TTC549 (cell line): ENCODE results near the gene CST8.

Source experiments
- FAIRE-seq: peaks from 2 replicates; lab custom pipeline; 2012; peaks lifted over from hg19 to GRCh38; lab: Jason Lieb, UNC

The CST8 gene

DNA sequence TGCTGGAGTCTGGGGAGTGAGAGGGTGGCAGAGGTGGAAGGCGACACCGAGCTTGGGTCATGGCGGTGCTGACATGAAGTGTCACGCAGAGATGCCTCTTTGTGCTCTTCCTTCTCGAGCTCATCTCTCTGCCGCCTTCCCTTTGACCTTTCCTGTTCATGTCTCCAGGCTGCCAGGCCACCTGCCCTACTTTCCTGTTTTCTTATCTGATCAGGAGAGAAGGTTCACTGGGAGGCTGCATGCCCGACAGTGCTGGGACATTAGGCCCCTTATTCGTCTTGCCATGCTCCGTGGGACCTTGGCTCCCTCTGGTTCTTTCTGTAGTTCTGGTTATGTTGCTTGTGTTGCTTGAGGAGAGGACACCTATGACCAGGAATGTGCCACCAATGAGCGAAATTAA, 33.2 kb downstream of the CST8 start:
- no peak for FAIRE-seq

DNA sequence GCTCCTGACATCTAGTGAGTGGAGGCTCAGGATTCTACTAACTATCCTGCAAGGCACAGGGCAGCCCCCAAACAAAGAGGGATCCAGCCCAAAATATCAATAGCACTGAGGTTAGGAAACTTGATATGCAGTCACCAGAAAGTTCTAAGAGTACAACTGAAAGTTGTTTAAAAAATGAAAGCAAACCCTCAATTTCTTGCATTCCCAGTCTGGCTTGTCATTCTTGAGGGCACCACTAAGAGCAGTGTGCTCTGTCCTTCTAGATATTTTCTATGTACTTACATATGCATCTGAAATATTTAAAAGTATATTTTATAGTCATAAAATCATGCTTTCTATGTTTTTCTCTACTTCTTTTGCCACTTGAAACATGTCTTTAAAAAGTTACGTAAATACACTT, 35.9 kb downstream of the CST8 start:
- FAIRE-seq, result no peak

DNA sequence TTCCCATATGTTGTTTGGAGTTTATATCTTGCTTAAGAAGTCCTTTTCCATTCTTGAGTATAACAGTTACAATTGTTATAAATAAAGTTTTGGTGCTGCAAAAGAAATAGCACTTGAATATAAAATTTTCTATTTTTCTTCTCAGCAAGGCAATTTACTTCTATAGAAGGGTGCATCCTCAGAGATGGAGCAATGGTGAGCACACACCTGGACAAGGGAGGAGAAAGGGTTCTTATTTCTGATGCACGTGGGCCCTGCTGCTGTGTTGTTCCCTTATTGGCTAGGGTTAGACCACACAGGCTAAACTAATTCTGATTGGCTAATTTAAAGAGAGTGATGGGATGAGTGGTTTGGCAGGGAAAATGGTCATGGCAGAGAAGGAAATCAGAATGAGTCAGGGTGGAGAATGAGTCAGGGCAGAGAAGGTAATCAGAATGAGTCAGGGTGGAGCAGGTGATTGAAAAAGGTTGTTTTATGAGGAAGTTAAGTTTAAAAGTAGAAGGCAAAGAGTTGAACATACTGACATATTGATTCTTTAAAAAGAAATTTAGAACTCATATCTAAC, 38.0 kb downstream of the CST8 start:
- FAIRE-seq, result no peak

DNA sequence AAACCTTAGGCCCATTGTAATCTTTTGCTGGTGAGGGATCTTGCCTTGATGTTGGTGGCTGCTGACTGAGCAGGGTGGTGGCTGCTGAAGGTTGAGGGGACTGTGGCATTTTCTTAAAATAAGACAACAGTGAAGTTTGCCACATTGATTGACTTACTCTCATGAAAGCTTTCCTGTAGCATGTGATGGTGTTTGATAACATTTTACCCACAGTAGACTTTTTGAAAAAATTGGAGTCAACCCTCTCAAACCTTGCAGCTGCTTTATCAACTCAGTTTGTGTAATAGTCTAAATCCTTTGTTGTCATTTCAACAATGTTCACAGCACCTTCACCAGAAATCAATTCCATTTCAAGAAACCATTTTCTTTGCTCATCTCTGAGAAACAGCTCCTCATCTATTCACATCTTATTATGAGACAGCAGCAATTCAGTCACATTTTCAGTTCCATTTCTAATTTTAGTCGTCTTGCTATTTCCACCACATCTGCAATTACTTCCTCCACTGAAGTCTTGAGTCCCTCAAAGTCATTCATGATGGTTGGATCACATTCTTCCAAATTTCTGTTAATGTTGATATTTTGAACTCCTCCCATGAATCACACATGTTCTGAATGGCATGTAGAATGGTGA, 40.1 kb downstream of the CST8 start:
- FAIRE-seq, result no peak

DNA sequence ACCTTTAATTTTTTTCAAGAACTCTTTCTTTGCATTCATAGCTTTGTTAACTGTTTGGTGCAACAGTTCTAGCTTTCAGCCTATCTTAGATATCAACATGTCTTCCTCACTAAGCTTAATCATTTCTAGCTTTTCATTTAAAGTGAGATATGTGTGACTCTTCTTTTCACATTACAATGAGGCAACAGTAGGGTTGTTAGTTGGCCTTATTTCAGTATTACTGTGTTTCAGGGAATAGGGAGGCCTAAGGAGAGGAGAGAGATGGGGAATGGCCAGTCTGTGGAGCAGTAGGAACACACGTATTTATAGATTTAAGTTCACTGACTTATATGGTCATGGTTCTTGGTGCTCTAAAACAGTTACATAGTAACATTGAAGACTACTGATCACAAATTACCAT, 41.6 kb downstream of the CST8 start:
- no peak for FAIRE-seq

DNA sequence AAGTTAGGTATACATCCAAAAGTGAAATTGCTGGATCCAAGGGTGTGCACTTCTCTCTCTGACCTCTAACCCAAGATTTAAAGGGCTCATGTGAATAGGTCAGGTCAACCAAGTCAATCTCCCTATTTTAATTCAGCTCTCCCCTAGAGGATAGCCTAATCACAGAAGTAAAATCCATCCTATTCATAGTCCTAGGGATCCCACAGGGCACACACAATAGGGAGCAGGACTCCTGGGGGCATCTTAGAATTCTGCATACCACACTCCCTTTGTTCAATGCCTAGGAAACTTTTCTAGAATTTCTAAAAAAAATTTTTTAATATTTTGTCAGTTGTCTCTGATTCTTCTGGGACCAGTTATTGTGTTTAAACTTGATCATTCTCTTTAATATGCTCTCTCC, 42.2 kb downstream of the CST8 start:
- FAIRE-seq, result no peak

DNA sequence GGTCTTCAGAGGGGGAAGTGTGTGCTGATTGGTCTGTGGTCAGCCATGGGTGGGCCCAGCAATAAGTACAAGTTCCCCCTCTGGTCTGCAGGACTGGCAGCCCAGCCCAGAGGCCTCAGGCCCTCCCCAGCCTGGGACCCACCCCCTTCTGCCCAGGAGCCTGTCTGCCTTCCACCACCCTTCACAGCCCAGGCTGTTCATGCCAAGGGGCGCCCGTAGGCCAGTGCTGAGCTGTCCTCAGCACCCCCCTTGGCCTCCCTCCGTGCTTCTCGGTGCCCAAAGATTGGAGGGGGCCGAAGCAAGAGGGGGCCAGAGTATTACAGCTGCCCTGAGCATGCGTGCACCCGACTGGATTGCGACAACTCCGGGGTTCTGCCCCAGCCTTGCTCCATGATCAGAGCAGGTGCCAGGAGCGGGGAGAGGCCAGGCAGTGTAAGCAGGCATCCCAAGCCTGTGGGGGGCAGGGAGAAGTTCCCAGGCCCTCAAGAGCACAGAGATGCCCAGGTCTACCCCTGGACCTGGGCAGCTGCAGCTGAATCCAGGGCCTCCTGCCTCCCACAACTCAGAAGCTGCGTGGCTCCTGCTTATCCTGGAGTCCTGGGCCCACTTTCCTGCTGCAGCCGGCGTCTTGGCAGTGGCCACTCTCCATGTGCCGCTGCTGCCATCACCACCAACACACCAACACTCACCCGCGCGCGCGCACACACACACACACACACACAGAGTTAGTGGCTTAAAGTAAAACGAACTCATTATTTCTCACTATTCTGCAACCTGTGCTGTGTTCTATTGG, 44.1 kb downstream of the CST8 start:
- FAIRE-seq, result no peak

DNA sequence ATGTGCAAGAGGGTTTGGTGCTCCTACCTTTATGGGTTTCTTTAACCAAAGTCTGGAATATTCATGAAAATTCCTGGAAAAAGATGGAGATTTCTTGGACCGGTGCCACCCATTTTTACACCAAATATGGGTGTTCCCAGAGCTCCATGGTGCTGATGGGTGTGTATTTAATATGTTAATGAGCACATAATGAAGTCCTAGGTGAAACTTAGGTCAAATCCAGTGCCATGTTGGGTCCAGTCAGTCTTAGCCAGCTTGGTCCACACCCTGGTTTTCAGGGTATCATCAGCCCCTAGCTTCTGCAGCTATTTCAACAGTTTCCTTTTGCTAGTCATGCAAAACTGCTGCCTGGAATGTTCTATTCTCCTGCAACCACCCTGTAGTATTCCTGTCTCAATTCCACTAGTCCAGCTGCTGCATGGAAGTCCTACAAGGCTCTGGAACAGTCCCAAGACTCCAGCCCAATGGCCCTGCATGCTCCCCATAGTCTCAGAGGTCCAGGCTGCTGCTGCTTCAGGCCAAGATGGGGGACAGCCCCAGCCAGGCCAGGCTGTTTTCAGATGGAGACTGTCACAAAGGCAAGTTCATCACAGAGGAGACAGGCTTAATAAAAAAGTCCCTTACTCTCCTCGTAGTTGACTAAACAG, 45.5 kb downstream of the CST8 start:
- FAIRE-seq, result no peak

DNA sequence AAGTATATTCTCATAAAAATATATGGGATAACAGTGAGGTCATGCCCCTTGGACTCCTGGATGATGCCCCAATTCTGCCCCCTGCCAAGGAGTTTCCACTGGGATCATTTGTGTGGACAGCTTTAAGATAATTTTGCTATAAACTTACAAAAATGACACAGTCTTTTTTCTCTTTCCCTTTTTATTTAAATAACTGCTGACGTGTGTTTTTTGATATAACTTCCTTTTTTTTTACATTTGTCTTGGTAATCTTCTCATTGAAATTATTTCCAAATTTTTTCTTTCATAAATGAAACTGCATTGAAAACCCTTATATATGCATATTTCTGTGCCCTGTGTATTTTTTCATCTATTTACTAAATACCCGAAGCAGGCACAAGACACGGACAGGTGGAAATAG, 46.1 kb downstream of the CST8 start:
- FAIRE-seq, result no peak

DNA sequence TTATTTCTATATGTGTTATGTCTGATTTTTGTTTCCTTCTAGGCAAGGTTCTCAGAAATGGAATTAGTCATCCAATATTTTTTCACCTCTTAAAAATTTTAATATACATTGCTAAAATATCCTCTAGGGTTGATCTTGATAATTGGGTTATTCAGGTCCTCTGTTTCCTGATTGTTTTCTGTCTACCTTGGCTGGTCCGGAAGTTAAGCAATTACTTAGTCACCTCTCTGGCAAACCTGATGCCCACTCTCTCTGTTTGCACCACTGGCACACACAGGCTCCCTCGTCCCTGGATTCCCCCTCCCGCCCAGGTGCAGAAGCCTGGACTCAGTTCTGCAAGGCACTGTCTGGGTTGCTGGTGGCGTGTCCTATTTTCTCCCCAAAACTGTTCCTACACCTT, 49.7 kb downstream of the CST8 start:
- FAIRE-seq, result no peak

DNA sequence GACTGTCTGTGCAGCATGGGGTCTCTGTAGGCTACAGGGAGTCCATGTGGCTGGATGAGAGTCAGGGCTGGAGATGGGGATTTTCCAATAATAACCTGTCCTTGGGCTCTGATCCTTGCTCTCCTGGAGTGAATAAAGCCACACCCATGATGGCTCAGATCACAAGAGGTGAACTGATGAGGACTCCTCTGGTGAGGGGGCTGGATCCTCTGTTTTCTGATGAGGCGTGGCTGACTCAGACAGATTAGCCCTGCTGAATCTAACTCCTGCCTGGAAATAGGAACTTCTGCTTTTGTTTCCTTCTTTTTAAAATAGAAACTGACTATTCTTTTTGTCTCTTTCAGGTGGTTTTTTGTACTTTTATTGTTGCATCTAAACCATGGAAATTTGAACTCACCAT, 50.4 kb downstream of the CST8 start:
- FAIRE-seq, result no peak

DNA sequence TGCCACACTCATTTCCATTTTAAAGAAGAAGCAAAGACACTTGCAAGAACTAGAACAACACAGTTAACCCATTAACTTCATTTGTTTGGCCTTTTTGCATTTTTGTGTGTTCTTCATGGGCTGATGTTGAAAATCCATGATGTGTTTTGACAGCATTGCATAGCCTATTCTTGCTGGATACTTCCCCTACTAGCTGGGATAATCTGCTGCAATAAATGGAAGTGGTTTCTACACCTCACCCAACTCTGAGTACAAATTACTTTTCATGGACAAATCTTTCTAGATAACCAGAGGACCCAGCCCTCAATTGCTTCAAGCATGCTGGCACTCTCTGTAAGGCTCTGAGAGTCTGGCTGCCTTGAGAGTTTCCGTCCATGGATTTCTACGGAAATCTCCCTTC, 50.9 kb downstream of the CST8 start:
- no peak for FAIRE-seq

DNA sequence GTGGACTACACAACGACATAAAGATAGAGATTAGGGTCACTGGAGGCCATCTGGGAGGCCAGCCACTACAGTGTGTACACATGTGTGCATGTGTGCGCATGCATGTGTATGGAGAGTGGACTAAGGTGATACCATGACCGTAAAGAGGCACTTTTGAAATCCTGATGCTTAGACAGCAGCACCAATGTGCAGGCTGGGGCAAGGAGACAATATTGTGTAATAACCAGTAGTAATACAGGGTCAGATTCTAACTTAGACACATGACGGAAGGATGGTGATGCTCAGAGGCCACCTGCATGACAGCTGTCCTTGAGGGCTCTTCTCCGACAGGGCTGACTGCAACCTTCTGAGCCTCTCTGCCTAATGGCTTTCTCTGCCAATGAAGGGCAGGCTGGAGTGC, 51.9 kb downstream of the CST8 start:
- FAIRE-seq, result no peak

DNA sequence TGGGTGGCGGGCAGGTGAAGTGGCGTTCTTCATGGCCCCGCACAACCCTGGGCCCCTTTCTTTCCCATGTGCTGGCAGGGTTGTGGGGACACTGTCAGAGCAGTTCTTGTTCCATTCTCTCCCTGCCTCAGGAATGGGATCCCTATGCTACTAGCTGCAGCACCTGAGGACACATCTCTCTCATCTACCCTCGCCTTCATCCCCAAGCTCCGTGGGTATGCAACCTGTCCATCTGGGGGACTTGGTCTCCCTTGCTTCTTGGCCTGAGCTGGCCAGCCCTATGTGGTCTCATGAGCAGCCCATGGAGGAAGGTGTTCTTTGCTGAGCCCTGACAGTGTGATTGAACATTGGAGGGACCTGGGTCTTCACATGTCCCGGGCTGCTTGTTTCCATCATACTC, 53.2 kb downstream of the CST8 start:
- FAIRE-seq, result no peak
